Stimulated activated CD4-positive, alpha-beta T cell treated with anti-CD3 and anti-CD28 coated beads, Interleukin-4, amount 100 ng/mL, for 48 hours (primary cell): ENCODE measurements around the gene NAB1.
"Not testable (repeated sequence)": the region's sequence is repeated elsewhere in the genome, so short reads cannot be mapped to it uniquely, and the experiment has no call there.

Experiments
- DNase-seq, 2 donors: peaks; one replicate each; pipeline ENCODE4 v3.0.0-alpha.2; 2020; ENCODE audit warnings: low read depth in 2 of 2

Gene NAB1, protein sequence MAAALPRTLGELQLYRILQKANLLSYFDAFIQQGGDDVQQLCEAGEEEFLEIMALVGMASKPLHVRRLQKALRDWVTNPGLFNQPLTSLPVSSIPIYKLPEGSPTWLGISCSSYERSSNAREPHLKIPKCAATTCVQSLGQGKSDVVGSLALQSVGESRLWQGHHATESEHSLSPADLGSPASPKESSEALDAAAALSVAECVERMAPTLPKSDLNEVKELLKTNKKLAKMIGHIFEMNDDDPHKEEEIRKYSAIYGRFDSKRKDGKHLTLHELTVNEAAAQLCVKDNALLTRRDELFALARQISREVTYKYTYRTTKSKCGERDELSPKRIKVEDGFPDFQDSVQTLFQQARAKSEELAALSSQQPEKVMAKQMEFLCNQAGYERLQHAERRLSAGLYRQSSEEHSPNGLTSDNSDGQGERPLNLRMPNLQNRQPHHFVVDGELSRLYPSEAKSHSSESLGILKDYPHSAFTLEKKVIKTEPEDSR

DNA sequence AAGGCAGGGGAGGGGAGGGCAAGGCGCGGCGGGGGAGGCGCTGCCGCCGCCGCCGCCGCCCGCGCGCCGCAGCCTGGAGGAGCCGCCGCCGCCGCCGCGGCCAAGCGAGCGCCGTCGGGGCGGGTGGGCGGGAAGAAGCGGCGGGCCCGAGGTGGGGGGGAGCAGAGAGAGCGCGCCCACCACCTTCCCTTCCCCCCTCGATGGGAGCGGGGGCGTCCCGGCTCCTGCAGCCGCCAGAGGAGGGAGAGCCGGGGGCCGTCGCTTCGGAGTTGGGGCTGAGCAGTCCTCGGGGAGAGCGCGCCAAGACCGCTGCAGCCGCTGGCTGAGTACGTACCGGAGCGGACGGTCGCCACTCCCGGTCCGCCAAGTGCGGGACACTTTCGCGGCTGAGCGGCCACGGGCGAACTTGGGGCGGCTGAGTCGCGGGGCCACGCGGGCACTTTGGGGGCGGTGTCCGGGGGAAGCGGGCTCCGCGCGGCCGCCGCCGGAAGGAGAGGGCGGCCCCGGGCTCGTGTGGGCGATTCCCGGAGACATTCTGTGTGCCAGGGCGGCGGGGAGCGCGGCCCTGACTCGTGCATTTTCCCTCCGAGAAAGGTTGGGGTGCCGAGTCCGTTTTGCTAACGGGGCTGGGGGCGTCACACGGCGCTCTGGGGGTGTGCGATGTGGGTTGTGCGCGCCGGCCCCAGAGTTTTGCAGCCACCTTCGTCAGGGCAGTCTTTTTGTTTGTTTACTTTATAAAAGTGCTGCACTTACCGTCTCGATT is at the start of gene NAB1:
NAB1 (plus strand) TSS at position 49 of the 763 bp plus-strand sequence. CDS start 10,094 bp downstream, outside the sequence.
- DNase-seq: peak; percentile 50 to 53

- DNase-seq: no peak
Measured at GRCh38 chr2:190599546-190600220, 49.2 kb upstream of the NAB1 start.

DNA sequence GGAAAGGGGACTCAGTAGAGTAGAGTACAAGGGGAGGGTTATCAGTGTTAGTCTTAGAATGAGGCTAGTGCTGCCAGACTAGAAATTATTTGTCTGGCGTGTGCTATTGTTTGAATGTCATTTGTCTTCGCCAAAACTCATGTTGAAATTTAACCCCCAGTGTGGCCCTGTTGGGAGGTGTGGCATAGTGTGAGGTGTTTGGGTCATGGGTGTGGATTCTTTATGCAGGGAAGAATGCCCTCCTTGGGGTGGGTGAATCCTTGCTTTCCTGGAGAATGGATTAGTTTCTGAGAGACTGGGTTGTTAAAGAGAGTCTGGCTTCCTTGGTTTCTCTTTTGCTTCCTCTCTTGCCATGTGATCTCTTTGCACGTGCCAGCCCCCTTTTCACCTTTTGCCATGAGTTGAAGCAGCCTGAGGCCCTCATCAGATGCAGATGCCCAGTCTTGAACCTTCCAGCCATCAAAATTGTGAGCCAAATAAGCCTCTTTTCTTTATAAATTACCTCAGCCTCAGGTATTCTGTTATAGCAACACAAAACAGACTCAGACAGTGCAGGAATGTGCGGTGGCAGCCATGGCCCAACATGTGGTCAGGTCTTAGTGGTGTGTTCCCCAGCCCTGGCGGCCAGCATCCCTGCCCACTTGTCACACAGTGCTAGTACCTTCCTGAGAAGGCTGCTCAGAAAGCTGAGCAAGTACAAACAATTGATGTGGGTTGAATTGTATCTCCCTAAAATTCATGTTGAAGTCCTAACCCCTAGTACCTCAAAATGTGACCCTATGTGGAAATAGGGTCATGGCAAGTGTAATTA is 48.4 kb upstream of the NAB1 start:
- no peak for DNase-seq

GRCh38 chr2:190603374-190603773 is 45.5 kb upstream of the NAB1 start:
- DNase-seq: no peak

GRCh38 chr2:190607014-190607597 is 41.8 kb upstream of the NAB1 start:
- no peak for DNase-seq

DNA sequence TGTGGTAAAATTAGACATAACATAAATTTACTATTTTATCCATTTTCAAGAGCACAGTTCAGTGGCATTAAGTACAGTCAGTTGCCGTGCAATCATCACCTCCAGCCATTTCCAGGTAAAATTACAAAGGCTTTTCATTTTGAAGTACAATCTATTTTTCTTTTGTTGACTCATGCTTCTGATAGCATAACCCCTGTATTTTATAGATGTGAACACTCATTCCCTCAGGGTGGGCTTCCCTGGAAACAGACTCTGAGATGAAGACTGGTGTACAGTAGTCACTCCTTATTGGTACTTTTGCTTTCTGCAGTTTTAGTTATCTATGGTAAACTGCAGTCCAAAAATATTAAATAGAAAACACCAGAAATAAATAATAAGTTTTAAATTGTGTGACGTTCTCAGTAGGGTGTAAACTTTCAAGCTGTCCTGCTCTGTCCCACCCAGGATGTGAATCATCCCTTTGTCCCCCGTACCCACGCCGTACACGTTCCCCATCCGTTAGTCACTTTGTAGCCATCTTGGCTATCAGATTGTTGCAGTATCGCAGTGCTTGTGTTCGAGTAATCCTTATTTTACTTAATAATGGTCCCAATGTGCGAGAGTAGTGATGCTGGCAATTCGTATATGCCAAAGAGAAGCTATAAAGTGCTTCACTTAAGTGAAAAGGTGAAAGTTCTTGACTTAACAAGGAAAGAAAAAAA is 41.1 kb upstream of the NAB1 start:
- DNase-seq: no peak

DNA sequence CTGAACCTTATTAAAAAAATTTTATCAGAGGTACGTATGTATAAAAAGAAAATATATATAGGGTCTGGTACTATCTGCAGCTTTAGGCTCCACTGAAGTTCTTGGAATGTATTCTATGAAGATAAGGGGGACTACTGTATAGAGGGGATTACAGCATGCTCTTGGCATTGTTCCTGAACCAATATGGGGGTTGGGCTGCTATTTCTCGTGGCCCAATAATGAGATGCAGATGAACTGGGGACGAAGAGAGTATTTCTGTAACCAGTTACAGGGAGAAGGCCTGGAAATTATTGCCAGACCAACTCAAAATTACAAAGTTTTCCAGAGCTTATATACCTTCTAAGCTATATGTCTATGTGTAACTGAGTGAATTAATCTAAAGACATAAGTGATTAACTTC is 40.0 kb upstream of the NAB1 start:
- DNase-seq: not testable (repeated sequence)

- DNase-seq: not testable (repeated sequence)
Measured at GRCh38 chr2:190609397-190609796, 39.5 kb upstream of the NAB1 start.

DNA sequence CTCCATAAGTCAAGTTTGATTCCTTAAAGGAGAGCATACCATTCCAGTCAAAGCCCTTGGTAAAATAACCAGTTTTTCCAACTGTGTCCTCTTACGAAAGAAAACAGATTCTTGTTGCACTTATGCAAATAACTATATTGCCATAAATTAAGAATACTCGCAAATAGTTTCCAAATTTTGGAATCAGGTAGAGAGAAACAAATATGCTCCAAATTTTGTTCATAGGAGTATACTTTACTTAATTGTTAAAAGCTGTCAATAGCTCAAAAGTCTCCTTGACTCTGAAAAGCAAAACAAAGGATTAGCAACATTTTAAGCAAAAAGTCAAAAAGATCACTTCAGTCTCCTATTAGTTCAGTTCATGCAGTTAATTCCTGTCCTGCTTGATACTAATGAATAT is 38.4 kb upstream of the NAB1 start:
- not testable (repeated sequence) for DNase-seq

GRCh38 chr2:190615555-190616200 is 33.2 kb upstream of the NAB1 start:
- no peak for DNase-seq

DNA sequence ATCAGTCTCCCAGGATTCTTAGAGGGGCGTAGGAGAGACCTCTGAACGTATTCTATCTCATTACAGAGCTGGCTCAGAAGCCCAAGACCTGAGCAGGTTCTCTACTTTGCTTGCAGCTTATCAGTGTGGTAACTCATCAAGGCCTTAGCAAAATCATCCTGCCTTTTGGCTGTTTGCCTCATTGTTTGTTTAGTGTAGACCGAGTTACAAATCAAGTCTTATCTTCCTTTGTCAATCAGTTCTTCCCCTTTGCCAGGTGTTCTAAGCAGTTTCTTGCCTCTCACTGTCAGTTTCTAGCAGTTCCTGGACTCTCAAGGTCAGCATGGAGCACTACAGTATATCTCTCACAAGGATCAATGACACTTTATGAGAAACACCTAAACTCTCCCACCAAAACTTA is 30.9 kb upstream of the NAB1 start:
- no peak for DNase-seq

- no peak for DNase-seq
Measured at GRCh38 chr2:190625691-190626090, 23.2 kb upstream of the NAB1 start.

- no peak for DNase-seq
Measured at GRCh38 chr2:190626641-190627210, 22.2 kb upstream of the NAB1 start.

DNA sequence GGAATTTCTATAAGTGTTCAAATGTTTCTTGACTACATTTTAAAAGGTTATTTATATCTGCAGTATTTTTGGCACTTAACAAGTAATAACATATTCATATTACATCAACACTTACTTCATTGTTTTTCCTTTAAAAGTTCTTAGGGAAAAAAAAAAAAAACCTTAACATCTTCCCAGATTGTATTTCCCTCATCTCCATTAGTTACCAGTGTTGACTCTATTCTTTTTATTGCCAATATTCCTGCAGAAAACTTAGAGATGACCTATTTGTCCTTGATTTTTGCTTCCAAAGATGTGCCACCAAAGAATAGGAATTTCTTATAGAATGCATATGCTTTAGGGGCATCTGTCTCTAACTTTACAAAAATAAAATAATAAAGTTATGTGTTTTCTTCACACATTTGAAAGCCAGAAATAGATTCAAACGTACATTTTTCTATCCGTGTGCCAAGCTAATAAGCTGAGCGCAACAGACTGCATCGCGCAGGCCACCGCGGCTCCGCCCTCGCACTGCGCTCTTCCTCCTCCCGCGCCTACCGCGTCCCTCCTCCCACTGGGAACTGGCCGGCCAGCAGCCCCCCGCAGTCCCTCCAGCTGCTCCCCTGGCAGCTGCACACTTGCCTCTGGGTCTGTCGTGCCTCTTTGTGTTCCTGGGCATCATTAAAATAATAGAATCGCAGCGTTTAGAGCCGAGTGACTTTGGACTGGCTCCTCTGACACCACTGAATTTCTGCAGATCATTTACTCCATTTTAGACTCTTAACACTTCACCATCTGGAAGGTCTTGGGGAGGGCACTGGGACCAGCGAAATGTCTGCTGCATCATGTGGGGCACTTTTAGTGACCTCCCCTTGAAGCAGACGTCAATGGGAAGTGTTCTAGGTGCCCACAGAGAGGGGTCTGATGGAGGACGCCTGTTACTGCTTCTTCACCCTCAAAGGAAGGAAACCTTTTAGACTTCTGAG is 21.2 kb upstream of the NAB1 start:
- DNase-seq: no peak

- no peak for DNase-seq
Measured at GRCh38 chr2:190628591-190629319, 20.1 kb upstream of the NAB1 start.

DNA sequence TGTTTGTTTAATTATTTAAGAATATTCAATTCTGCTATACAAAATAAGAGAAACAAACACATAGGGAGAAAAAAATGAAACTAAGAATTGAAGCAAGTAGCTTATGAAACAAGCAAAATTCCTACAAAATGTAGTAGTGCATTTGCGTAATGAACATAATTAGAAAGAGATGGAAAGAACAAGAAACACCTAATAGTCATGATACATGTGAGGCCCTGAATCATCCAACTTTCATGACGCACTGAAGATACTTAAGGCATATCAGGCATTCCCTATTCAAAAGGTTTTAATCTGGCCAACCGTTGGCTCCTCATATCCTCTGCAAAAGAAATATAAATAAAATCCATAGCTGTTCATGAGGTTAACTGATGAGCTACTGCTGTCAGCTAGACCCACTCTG is 14.5 kb upstream of the NAB1 start:
- no peak for DNase-seq

DNA sequence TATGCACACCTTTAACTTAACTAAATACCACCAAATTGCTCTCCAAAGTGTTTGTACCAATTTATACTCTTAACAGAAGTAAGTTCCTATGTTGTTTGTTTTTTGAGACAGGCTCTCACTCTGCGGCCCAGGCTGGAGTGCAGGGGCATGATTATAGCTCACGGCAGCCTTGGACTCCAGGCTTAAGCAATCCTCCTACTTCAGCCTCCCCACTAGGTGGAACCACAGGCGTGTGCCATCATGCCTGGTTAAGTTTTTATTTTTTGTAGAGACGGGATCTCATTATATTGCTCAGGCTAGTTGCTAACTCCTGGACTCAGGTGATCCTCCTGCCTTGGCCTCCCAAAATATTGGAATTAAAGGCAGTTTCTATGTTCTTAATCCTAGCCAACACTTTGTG is 13.1 kb upstream of the NAB1 start:
- DNase-seq: no peak

GRCh38 chr2:190636361-190636760 is 12.5 kb upstream of the NAB1 start:
- DNase-seq: no peak
